ENCODE data around the gene CRCP. TPM values are rescaled to one million over a fixed set of nuclear protein-coding genes. Genes with fewer than 3 reads are reported as not detected.

CRCP gene
- total RNA-seq, 4 donors from 2014 or later: 18.7 to 50.4 (median 45.7) TPM

- Histone ChIP-seq H3K4me1 (peaks cover 0 to 9% (median 0%) of the 10 kb centered on the region in 3 donors), H3K36me3 (peaks cover 0 to 67% (median 0%) of the 10 kb centered on the region in 3 donors), H3K27me3 (no peaks in the 10 kb centered on the region), H3K4me3 (peak overlapping the region in 1 of 4 donors; percentile 19), H3K9me3 (no peaks in the 10 kb centered on the region), H3K27ac (peak overlapping the region in 1 of 4 donors; percentile 6)
- TF ChIP-seq POLR2A (IDR thresholded peaks at IDR 0.05): no peak
- TF ChIP-seq, protein P1, sequence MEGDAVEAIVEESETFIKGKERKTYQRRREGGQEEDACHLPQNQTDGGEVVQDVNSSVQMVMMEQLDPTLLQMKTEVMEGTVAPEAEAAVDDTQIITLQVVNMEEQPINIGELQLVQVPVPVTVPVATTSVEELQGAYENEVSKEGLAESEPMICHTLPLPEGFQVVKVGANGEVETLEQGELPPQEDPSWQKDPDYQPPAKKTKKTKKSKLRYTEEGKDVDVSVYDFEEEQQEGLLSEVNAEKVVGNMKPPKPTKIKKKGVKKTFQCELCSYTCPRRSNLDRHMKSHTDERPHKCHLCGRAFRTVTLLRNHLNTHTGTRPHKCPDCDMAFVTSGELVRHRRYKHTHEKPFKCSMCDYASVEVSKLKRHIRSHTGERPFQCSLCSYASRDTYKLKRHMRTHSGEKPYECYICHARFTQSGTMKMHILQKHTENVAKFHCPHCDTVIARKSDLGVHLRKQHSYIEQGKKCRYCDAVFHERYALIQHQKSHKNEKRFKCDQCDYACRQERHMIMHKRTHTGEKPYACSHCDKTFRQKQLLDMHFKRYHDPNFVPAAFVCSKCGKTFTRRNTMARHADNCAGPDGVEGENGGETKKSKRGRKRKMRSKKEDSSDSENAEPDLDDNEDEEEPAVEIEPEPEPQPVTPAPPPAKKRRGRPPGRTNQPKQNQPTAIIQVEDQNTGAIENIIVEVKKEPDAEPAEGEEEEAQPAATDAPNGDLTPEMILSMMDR (IDR thresholded peaks at IDR 0.05): no peak
- 56 to 72% methylated on average over 8 to 10 of the region's 32 CpGs for WGBS, 2 donors
- intact Hi-C loops (cut with DNase I): no loop called here
- DNase-seq: no peak
These were observed 25.5 kb upstream of the CRCP start for GRCh38 chr7:66088861-66089838.

DNA sequence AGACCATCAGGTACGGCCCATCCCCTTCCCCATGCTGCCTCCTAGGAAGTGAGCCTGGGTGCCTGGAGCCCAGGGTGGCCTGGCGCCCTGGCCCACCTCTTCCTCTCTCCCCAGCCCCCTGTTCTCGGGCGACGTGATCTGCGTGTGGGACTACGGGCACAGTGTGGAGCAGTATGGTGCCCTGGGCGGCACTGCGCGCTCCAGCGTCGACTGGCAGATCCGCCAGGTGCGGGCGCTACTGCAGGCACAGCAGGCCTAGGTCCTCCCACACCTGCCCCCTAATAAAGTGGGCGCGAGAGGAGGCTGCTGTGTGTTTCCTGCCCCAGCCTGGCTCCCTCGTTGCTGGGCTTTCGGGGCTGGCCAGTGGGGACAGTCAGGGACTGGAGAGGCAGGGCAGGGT is 22.0 kb upstream of the CRCP start:
- Histone ChIP-seq H3K36me3 (peaks cover 0 to 32% (median 0%) of the 10 kb centered on the region in 3 donors), H3K4me1 (peaks cover 0 to 9% (median 0%) of the 10 kb centered on the region in 3 donors), H3K27me3 (no peaks in the 10 kb centered on the region), H3K4me3 (no peak overlapping the region), H3K9me3 (no peaks in the 10 kb centered on the region), H3K27ac (no peak overlapping the region)
- WGBS, 2 donors: 83 to 90% methylated on average over 1 to 2 of the region's 19 CpGs
- TF ChIP-seq, protein P1 (IDR thresholded peaks at IDR 0.05): no peak
- no peak for TF ChIP-seq POLR2A (IDR thresholded peaks at IDR 0.05)
- intact Hi-C loops (cut with DNase I): no loop called here
- DNase-seq: no peak

DNA sequence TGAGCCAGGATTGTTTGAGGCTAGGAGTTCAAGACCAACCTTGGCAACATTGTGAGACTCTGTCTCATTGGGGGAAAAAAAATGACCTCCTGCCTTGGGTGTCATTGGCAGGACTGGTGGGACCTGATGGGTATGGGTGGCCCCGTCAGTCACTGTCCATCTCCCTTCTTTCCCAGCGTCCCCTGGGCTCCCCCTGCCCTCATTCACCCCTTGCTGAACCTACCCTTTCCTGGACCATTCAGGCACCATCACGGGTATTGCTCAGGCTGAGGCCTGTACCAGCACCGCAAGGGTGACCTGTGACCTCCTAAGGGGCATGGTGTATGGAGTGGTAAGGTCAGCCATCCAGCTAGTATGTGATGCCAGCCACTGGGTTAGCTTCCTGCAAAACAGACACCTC is 19.6 kb upstream of the CRCP start:
- Histone ChIP-seq H3K4me1 (peaks cover 0 to 7% (median 0%) of the 10 kb centered on the region in 3 donors), H3K9me3 (no peaks in the 10 kb centered on the region), H3K27me3 (no peaks in the 10 kb centered on the region), H3K4me3 (no peak overlapping the region), H3K27ac (no peak overlapping the region), H3K36me3 (peaks cover 0 to 19% (median 0%) of the 10 kb centered on the region in 3 donors)
- TF ChIP-seq, protein P1 (IDR thresholded peaks at IDR 0.05): no peak
- TF ChIP-seq POLR2A (IDR thresholded peaks at IDR 0.05): no peak
- no peak for DNase-seq
- intact Hi-C loops (cut with DNase I): no loop called here
- 90 to 100% methylated on average over 2 to 4 of the region's 4 CpGs for WGBS, 2 donors

DNA sequence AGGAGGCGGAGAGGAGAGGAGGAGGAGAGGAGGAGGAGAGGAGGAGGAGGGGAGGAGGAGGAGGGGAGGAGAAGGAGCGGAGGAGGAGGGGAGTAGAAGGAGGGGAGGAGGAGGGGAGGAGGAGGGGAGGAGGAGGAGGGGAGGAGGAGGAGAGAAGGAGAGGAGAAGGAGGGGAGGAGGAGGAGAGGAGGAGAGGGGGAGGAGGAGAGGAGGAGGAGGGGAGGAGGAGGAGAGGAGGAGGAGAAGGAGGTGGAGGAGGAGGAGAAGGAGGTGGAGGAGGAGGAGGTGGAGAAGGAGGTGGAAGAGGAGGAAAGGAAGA is 15.5 kb upstream of the CRCP start:
- H3K4me3 ChIP-seq: peak overlapping the region in 2 of 4 donors; percentile 44 to 57
- H3K4me1 ChIP-seq: peaks cover 0 to 17% (median 5%) of the 10 kb centered on the region in 3 donors
- no peaks in the 10 kb centered on the region for H3K9me3 ChIP-seq
- WGBS, 2 donors: 0% methylated on average over 1 of the region's 2 CpGs; no CpG with 5 or more reads in 1 of the 2 donors
- no peak for DNase-seq
- TF ChIP-seq, protein P1 (IDR thresholded peaks at IDR 0.05): no peak
- TF ChIP-seq POLR2A (IDR thresholded peaks at IDR 0.05): no peak
- H3K36me3 ChIP-seq: no peaks in the 10 kb centered on the region
- no peaks in the 10 kb centered on the region for H3K27me3 ChIP-seq
- intact Hi-C loops (cut with DNase I): no loop called here
- H3K27ac ChIP-seq: peak overlapping the region; percentile 84 to 92 (median 88)
